ENCODE results near the gene HMGCS2.
"Not testable (repeated sequence)": the region's sequence is repeated elsewhere in the genome, so short reads cannot be mapped to it uniquely, and the experiment has no call there.

Gene HMGCS2

DNA sequence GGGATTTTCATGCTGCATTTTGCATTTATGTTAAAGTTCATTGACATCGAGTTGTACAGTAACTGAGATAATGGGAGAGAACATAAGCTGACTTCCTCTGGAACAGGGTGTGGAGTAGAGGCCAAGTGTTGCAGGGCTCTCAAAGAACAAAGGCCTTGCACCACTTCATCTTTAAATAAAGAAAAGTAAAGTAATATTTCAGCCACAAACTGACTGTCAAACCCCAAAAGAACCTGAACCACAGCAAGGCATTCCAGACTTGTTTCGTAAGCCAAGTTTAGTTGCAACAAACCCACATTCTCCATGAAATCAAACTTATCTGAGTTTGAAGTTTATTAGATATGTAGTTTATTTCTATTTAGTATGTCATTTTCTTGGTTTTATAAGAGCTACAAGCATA, 19.1 kb upstream of the HMGCS2 start:
- no peak for DNase-seq (ENCODE audit: low spot score)

GRCh38 chr1:119786473-119787050, 17.9 kb upstream of the HMGCS2 start:
- not testable (repeated sequence) for DNase-seq (ENCODE audit: low spot score)

- not testable (repeated sequence) for DNase-seq (ENCODE audit: low spot score)
Measured at GRCh38 chr1:119786046-119786445, 17.3 kb upstream of the HMGCS2 start.

DNA sequence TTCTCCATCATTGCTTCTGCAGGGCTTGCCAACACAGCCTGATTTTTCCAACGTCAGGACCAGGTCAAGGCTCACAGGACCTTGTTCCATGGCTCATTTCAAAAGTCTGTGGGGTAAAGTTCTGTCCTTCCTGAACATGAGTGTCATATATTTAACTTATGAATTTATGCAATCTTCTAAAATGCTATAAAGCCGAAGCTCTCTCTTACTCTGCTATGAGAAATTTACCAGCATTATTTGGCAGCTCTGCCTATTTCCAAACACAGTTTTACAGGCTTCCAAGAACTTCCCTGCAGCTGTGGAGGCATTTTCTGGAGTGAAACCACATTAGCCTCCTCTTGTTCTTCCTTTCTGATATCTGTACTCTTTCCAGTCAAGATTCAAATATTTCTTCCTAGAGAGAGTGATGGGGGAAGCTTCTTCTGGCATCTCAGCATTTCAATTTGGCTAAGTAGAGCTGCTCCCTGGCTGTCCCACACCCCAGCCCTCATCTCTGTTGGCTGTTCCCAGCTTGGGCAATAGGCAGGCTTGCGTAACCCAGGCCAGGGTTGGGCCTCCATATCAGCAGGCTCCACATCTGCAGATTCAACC, 15.6 kb upstream of the HMGCS2 start:
- DNase-seq (ENCODE audit: low spot score), result peak; percentile 53

- DNase-seq (ENCODE audit: low spot score), result no peak
Measured at GRCh38 chr1:119783354-119784185, 14.9 kb upstream of the HMGCS2 start.

GRCh38 chr1:119782631-119783325, 14.1 kb upstream of the HMGCS2 start:
- no peak for DNase-seq (ENCODE audit: low spot score)

DNA sequence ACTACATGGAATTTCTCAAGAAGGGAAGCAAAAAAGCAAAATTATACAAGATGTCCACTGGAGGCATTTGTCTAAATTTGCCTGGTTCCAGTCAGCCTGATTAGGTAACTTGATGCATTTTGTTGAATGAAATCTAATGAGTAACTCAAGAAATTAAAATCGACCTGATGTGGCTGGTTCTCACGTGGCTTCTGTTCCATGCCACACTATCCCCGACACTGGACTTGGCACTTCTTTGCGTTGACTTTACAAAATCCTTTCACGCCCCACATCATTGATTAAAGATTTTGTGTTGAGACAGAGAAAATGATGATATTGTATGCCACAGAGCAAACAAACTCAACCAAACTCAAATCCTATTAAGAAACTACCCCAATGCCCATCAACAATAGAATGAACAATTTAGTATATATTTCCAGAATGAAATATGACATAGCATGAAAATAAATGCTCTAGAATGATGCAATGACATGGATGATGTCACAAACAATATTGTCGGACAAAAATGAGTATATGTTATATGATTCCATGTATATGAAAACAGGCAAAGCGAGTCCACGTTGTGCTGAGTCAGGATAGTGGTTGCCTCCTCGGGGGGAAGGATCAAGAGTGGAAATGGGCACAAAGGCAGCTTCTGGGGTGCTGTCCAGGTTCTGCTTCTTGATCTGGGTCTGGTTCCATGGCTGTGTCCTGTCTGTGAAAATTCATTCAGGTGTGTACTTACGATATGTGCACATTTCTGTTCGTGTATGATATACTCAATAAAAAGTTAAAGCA, 12.9 kb upstream of the HMGCS2 start:
- no peak for DNase-seq (ENCODE audit: low spot score)

- DNase-seq (ENCODE audit: low spot score), result peak; percentile 27
Measured at GRCh38 chr1:119779869-119780356, 11.2 kb upstream of the HMGCS2 start.

DNA sequence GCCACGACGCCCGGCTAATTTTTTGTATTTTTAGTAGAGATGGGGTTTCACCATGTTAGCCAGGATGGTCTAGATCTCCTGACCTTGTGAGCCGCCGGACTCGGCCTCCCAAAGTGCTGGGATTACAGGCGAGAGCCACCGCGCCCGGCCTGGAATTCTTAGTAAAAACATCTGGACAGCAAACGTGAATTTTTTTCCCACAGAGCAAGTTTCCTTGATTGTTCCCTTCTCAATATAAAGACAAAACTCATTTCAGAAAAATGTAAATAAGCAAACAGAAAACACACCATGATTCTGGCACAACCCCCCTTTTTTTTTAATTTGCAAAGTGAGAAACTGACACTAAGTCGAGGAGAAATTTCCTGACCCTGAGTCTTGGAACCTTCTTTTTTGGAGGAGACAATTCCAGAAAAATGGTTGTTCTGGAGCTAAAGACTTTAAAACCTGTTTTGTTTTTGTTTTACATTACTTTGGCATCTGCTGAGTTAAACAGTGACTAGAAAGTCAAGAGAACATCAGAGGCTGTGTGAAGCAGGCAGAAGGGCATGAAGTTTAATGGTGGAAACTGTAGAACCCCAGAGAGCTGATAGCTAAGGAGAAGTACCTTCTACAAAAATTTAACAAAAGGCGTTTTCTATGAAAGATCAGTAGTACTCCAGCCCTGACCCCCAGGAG, 10.3 kb upstream of the HMGCS2 start:
- no peak for DNase-seq (ENCODE audit: low spot score)

DNA sequence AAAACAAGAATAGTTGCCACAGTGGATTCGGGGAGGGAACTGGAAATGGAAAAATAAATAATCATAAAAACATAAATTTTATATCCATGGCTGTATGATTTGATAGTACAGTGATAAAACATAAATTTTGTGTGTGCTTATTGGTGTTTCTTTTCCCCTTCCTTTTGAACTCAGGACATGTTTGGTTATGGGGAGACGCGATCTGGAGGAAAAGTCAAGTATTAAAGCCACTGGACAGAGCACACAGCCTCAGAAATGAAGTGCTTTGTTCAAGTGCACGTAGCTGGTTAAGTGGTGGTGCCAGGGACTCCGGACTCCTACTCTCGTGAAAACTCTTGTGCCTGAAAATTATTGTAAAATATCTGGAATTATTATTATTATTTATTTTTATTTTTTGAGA, 9.7 kb upstream of the HMGCS2 start:
- no peak for DNase-seq (ENCODE audit: low spot score)

GRCh38 chr1:119774746-119775490, 6.2 kb upstream of the HMGCS2 start:
- no peak for DNase-seq (ENCODE audit: low spot score)

- DNase-seq (ENCODE audit: low spot score), result peak; percentile 24
Measured at GRCh38 chr1:119773711-119774241, 5.1 kb upstream of the HMGCS2 start.

DNA sequence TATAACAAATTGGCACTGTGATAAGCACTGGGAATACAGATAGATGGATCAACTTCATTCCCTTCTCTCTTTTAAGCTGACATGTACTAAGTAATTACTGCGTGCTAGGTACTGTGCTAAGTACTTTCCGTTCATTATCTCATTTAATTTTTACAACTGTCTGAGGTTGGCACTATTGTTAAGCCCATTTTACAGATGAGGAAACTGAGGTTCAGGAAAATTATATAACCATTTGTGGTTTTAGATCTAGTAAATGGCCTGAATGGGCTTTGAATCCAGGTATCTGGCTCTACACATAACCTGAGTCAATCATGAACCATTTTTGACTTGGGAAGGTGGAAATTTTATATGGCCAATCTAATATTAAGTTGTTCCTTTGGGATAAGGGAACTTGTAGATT, 3.6 kb upstream of the HMGCS2 start:
- no peak for DNase-seq (ENCODE audit: low spot score)

DNA sequence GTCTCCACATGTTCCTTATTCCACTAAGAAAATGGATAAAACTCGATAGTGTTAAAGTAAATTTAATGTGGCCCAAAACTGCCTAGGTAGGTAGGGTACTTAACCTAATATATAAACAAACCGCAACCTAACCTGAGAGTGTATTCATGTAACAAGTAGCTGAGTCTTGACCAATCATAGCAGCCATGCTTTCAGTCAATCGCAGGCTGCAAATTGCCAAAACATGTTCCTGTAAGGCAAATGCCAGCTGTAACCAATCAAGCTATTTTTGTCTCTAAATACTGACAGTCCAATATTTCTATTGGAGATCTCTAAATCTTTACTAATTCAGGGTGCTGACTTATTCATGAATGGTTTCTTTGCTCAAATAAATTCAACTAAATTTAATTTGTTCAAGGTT, 3.1 kb upstream of the HMGCS2 start:
- no peak for DNase-seq (ENCODE audit: low spot score)

DNA sequence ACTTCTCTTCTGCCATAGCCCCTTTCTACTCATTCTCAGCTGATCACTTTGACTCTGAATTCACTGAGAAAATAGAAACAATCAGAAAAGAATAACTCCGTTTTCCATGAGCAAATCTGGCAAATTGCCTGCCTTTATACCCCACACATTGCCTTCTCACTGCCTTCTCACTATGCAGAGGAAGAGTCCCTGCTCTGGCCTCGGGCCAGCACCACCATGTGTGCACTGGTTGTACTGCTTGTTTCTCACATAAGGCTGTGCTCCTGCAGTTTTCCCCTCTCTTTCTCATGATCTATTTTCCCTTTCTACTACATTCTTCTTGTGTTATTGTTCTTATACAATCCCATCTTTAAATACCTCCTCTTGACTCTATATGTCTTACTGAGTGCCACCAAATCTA, 2.3 kb upstream of the HMGCS2 start:
- DNase-seq (ENCODE audit: low spot score), result no peak

DNA sequence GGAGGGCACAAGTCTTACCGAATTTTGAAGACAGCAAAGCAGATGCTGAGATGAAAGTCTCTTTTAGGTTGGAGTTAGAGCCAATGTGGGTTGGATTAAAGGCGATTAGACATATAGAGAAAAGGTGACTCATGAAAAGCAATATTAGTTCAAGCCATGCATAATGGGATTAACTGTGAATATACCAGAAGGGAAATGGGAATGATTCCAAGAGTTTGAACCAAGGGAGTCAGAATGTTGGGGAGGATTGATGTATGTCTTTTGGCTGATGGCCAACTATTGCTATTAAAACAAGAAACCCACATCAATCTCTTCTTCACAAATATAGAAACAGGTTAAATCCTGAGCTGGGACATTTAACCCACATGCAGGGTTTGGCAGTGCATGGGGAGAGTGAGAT, 1.2 kb downstream of the HMGCS2 start:
- no peak for DNase-seq (ENCODE audit: low spot score)

GRCh38 chr1:119766374-119766794, 2.3 kb downstream of the HMGCS2 start:
- no peak for DNase-seq (ENCODE audit: low spot score)

DNA sequence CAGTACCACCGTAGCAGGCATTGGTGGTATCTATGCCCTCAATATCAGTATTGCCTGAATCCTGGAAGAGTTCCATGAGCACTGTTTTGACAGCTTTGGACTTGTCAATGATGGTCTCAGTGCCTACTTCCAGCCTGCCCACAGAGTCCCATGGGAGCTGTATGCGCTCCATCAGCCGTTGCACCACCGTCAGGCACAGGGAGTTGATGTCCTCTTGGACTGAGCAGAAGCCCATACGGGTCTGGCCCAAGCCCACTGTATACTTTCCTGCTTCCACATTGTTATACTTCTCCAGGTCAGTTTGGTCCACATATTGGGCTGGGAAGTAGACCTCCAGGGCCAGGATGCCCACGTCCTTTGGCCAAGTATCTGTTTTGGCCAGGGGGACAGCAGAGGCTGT, 4.5 kb downstream of the HMGCS2 start:
- no peak for DNase-seq (ENCODE audit: low spot score)

DNA sequence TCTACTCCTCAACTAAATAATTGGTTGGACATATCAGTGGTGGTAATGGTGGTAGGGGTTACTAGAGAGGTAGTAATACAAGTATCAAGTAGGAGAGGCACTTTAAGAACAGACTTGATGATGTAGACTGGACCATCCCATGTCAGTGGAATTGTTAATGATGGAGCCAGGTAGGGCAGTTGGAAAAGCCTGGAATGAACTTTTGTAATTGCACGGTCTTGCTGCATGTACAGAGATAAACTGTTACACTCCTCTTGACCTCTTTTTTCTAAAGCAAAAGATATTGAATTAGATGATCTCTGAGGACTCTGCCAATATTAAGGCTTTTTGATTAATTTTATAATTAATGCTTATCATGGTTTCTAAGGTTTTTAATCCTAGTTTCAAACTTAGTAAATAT, 5.8 kb downstream of the HMGCS2 start:
- DNase-seq (ENCODE audit: low spot score), result no peak

DNA sequence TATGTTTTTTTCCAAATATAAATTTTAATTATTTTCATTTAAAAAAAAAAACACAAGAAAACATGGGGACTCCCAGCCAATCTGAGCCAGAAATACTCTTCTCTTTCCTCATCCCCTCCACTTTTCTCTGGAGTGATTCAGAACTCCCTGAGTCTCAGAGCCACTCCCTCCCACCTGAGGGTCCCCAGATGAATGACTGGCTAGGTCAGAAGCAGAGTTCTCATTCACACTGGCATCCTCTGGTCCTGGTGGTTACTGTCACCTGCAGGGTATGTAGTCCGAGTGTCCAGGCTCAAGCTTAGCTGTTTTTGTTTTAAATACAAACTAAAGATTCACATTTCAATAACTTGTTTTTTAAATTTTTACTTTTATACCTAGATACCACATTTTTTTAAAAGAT, 6.3 kb downstream of the HMGCS2 start:
- DNase-seq (ENCODE audit: low spot score), result no peak
